B cell (primary cell): ENCODE data around the gene PCIF1. TPM values are rescaled to one million over a fixed set of nuclear protein-coding genes. Genes with fewer than 3 reads are reported as not detected.

ENCODE experiments used
- ATAC-seq: fragments of 200-7000 bp; cut with Tn5 transposase; one replicate; pipeline ENCODE4 v1.10.0; 2021; ENCODE audit warnings: low read depth, mild to moderate bottlenecking, moderate number of reproducible peaks, moderate library complexity
- CTCF ChIA-PET: fragments of 350-600 bp; sonication (Branson Sonifier 250); formaldehyde crosslinking; loops from one replicate; lab custom pipeline; 2021; ENCODE audit warnings: antibody characterized with exemption, inconsistent platforms; lab: Charles Lee
- POLR2A ChIA-PET: fragments of 350-600 bp; sonication (Branson Sonifier 250); formaldehyde crosslinking; loops from one replicate; lab custom pipeline; 2021; ENCODE audit warnings: antibody characterized with exemption; lab: Charles Lee
- DNase-seq: peaks from one replicate; pipeline ENCODE4 v3.0.0; 2013
- H2AFZ ChIP-seq: 2 replicates; pipeline ENCODE4 v1.6.1; 2012; ENCODE audit warnings: mild to moderate bottlenecking, low read depth, low read length; ENCODE audit not compliant: insufficient read depth, poor library complexity, severe bottlenecking
- H3K27ac ChIP-seq, 2 donors: 1 replicate in 1 of 2; 2 replicates in 1 of 2; pipeline ENCODE4 v1.5.1; 2012 to 2013; ENCODE audit warnings: low read length in 2 of 2, mild to moderate bottlenecking in 2 of 2, moderate library complexity in 1 of 2
- H3K27me3 ChIP-seq, 4 experiments: fragments of 200-600 bp in 1 of 4; sonication (generic) in 1 of 4; replicated peaks in 1 of 4; 1 replicate in 2 of 4; 2 replicates in 2 of 4; pipeline versions ENCODE4 v1.6.1 to v1.7.0; 2013 to 2016; ENCODE audit warnings: low read length in 3 of 4, mild to moderate bottlenecking in 2 of 4, mixed read lengths in 1 of 4, moderate library complexity in 1 of 4; ENCODE audit not compliant: insufficient read depth in 4 of 4, control insufficient read depth in 3 of 4; ENCODE audit errors: control extremely low read depth in 1 of 4
- H3K36me3 ChIP-seq, 2 experiments: replicated peaks in 1 of 2; 1 replicate in 1 of 2; 2 replicates in 1 of 2; pipeline versions ENCODE4 v1.6.1 to v1.7.1; 2013; ENCODE audit warnings: low read length in 1 of 2; ENCODE audit not compliant: insufficient read depth in 2 of 2, control insufficient read depth in 1 of 2; ENCODE audit errors: control extremely low read depth in 1 of 2, extremely low read depth in 1 of 2
- H3K4me1 ChIP-seq, 2 donors: fragments of 200-600 bp in 1 of 2; sonication (generic) in 1 of 2; 1 replicate in 1 of 2; 2 replicates in 1 of 2; pipeline versions ENCODE4 v1.5.1 to v1.6.1; 2013 to 2017; ENCODE audit warnings: low read length in 2 of 2; ENCODE audit not compliant: control insufficient read depth in 2 of 2, insufficient read depth in 2 of 2
- H3K4me2 ChIP-seq: replicated peaks from 2 replicates; pipeline ENCODE3; 2012; ENCODE audit warnings: mild to moderate bottlenecking, low read depth, low read length; ENCODE audit not compliant: poor library complexity, severe bottlenecking
- H3K4me3 ChIP-seq, 5 experiments: fragments of 200-600 bp in 1 of 5; sonication (generic) in 1 of 5; 1 replicate in 3 of 5; 2 replicates in 2 of 5; pipeline versions ENCODE4 v1.5.1 to v1.7.0; 2011 to 2016; ENCODE audit warnings: low read length in 4 of 5, mild to moderate bottlenecking in 4 of 5, low read depth in 2 of 5, control low read depth in 1 of 5, moderate library complexity in 1 of 5; ENCODE audit not compliant: insufficient read depth in 1 of 5; ENCODE audit errors: control extremely low read depth in 1 of 5, extremely low read depth in 1 of 5
- H3K79me2 ChIP-seq: fragments of 200-600 bp; sonication (generic); one replicate; pipeline ENCODE4 v1.6.0; 2016; ENCODE audit warnings: low read length; ENCODE audit not compliant: control insufficient read depth, insufficient read depth
- H3K9ac ChIP-seq: fragments of 200-600 bp; sonication (generic); 2 replicates; pipeline ENCODE4 v1.6.1; 2017; ENCODE audit warnings: mild to moderate bottlenecking, low read length, moderate library complexity
- H3K9me3 ChIP-seq, 3 donors: one replicate each; pipeline versions ENCODE4 v1.6.1 to v1.7.1; 2013; ENCODE audit warnings: low read length in 2 of 3; ENCODE audit not compliant: control insufficient read depth in 2 of 3, insufficient read depth in 1 of 3; ENCODE audit errors: control extremely low read depth in 1 of 3
- H4K20me1 ChIP-seq: 2 replicates; pipeline ENCODE4 v1.6.0; 2012; ENCODE audit warnings: mild to moderate bottlenecking, low read length; ENCODE audit not compliant: insufficient read depth, control insufficient read depth, poor library complexity, severe bottlenecking
- H3K27ac Mint-ChIP-seq: one replicate; pipeline ENCODE4 v1.8.0; 2021; ENCODE audit warnings: mixed read lengths
- H3K27me3 Mint-ChIP-seq: one replicate; pipeline ENCODE4 v1.8.0; 2021; ENCODE audit warnings: mixed read lengths
- H3K4me1 Mint-ChIP-seq: one replicate; pipeline ENCODE4 v1.8.0; 2021; ENCODE audit warnings: mixed read lengths
- H3K4me3 Mint-ChIP-seq: one replicate; pipeline ENCODE4 v1.8.0; 2021; ENCODE audit warnings: mixed read lengths
- H3K9me3 Mint-ChIP-seq: one replicate; pipeline ENCODE4 v1.8.0; 2022; ENCODE audit warnings: mixed read lengths; ENCODE audit not compliant: insufficient read depth
- CTCF ChIP-seq: fragments of 200-600 bp; IDR thresholded peaks from one replicate; pipeline ENCODE4 v1.8.0; 2022; ENCODE audit warnings: antibody characterized with exemption, mild to moderate bottlenecking
- EZH2 ChIP-seq: IDR thresholded peaks from 2 replicates; pipeline ENCODE4 v1.6.1; 2012; ENCODE audit warnings: borderline replicate concordance, low read depth, mild to moderate bottlenecking, moderate library complexity, low read length; ENCODE audit not compliant: insufficient read depth, poor library complexity, severe bottlenecking
- WGBS: methylation state at CpG from one replicate; pipeline ENCODE4 v1.1.5; 2013; ENCODE audit warnings: missing lambda C conversion rate; ENCODE audit not compliant: insufficient coverage; 5-methylcytosine and 5-hydroxymethylcytosine counted together
- intact Hi-C: fragments of 100-400 bp; cut with micrococcal nuclease; formaldehyde crosslinking; loops from one replicate; pipeline ENCODE4 v1.10.0; 2022
- polyA plus RNA-seq: library from polyadenylated mRNA; depleted of rRNA; stranded (reverse); fragments of >200 nt; gene quantifications from 2 replicates; pipeline ENCODE4 v1.2.3, GENCODE V29; 2012
- total RNA-seq, 2 donors: library from RNA; stranded (reverse); fragments of 120-200 nt in 1 of 2; gene quantifications; 1 replicate in 1 of 2; 2 replicates in 1 of 2; pipeline versions ENCODE4 v1.2.3 to v1.2.4, GENCODE V29; 2013 to 2022

Gene PCIF1
- total and polyA plus RNA-seq, 2 donors (not counting 1 experiment from before 2014, with no cell fraction given), result 74.2 to 79.2 TPM

DNA sequence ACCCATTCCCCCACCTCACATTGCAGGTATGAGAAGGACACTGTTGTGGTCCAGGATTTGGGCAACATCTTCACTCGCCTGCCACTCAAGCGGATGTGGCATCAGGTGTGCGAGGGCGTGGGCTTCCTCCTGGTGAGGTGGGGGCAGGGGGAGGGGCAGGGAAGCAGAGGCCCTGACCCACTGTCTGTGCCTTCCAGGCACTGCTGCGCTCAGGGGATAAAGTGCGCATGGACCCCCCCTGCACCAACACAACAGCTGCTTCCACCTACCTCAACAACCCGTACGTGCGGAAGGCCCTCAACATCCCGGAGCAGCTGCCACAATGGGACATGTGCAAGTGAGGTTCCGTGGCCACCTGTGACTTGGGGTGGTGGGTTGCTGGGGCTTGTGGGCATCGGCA, 39.7 kb upstream of the PCIF1 start:
- Histone ChIP-seq H3K4me2 (no peak overlapping the region), H3K4me3 (no peak overlapping the region), H3K4me1 (peaks cover 23 to 28% of the 10 kb centered on the region in 2 donors), H3K27ac (no peak overlapping the region), H3K27me3 (no peaks in the 10 kb centered on the region), H4K20me1 (no peaks in the 10 kb centered on the region), H3K9ac (no peak overlapping the region), H3K79me2 (peaks cover 7% of the 10 kb centered on the region), H3K36me3 (peaks cover 0 to 26% of the 10 kb centered on the region in 2 experiments), H2AFZ (no peak overlapping the region), H3K9me3 (no peaks in the 10 kb centered on the region)
- Mint-ChIP-seq H3K4me3 (no peak overlapping the region), H3K27ac (no peak overlapping the region), H3K27me3 (no peaks in the 10 kb centered on the region), H3K4me1 (peaks cover 29% of the 10 kb centered on the region), H3K9me3 (no peaks in the 10 kb centered on the region)
- intact Hi-C loops, result no loop called here
- ChIA-PET POLR2A (no interaction called here), CTCF (no interaction called here)
- TF ChIP-seq CTCF (no peak), EZH2 (no peak)
- 71% methylated on average over 4 of the region's 12 CpGs for WGBS
- ATAC-seq (no peak), DNase-seq (peak; percentile 1)

- Histone ChIP-seq H3K4me3 (no peak overlapping the region), H3K79me2 (peaks cover 3% of the 10 kb centered on the region), H3K27me3 (no peaks in the 10 kb centered on the region), H3K27ac (no peak overlapping the region), H3K9me3 (no peaks in the 10 kb centered on the region), H3K4me2 (no peak overlapping the region), H3K36me3 (peaks cover 0 to 26% of the 10 kb centered on the region in 2 experiments), H4K20me1 (no peaks in the 10 kb centered on the region), H3K9ac (no peak overlapping the region), H2AFZ (no peak overlapping the region), H3K4me1 (peaks cover 16% of the 10 kb centered on the region in 2 donors)
- WGBS, result 99% methylated on average over 9 of the region's 14 CpGs
- intact Hi-C loops, result no loop called here
- CTCF ChIA-PET, result interaction anchor here (0.7 kb wide), 1 partner anchor 97 kb away, joined by 3 read pairs; no protein-coding TSS in a partner anchor
- ATAC-seq (no peak), DNase-seq (no peak)
- no peak overlapping the region for H3K4me3 Mint-ChIP-seq
- no peaks in the 10 kb centered on the region for H3K9me3 Mint-ChIP-seq
- no peak for TF ChIP-seq CTCF
- TF ChIP-seq EZH2, result no peak
- no peaks in the 10 kb centered on the region for H3K27me3 Mint-ChIP-seq
- H3K27ac Mint-ChIP-seq, result no peak overlapping the region
- peaks cover 18% of the 10 kb centered on the region for H3K4me1 Mint-ChIP-seq
- POLR2A ChIA-PET, result no interaction called here
Observed at GRCh38 chr20:45896641-45897161, 37.8 kb upstream of the PCIF1 start.
